ENCODE results near the gene FXYD3.

FXYD3 gene

GRCh38 chr19:35162471-35163326 lies 47.1 kb downstream of the FXYD3 start:
- DNase-seq (ENCODE audit: low spot score), result peak; percentile 77

GRCh38 chr19:35164418-35164817 lies 48.8 kb downstream of the FXYD3 start:
- no peak for DNase-seq (ENCODE audit: low spot score)

- no peak for DNase-seq (ENCODE audit: low spot score)
Measured at GRCh38 chr19:35165200-35166058, 49.8 kb downstream of the FXYD3 start.

GRCh38 chr19:35166100-35167063 lies 50.8 kb downstream of the FXYD3 start:
- no peak for DNase-seq (ENCODE audit: low spot score)

GRCh38 chr19:35167251-35168119 lies 51.9 kb downstream of the FXYD3 start:
- no peak for DNase-seq (ENCODE audit: low spot score)

- DNase-seq (ENCODE audit: low spot score), result peak; percentile 66
Measured at GRCh38 chr19:35168196-35168595, 52.6 kb downstream of the FXYD3 start.

GRCh38 chr19:35169221-35169995 lies 53.8 kb downstream of the FXYD3 start:
- no peak for DNase-seq (ENCODE audit: low spot score)

GRCh38 chr19:35170359-35171061 lies 54.9 kb downstream of the FXYD3 start:
- DNase-seq (ENCODE audit: low spot score), result no peak

GRCh38 chr19:35171730-35172129 lies 56.1 kb downstream of the FXYD3 start:
- no peak for DNase-seq (ENCODE audit: low spot score)
